Breast epithelium (tissue), 3 donors: ENCODE measurements around the gene C11orf24.

Experiments used
- CTCF ChIP-seq, 3 donors: fragments of 450-650 bp; IDR thresholded peaks; one replicate each; pipeline ENCODE4 v1.5.1; 2016 to 2017; ENCODE audit warnings: antibody characterized with exemption in 3 of 3, mild to moderate bottlenecking in 3 of 3, moderate library complexity in 3 of 3
- POLR2A ChIP-seq: fragments of 450-650 bp; IDR thresholded peaks from one replicate; pipeline ENCODE4 v1.6.1; 2016; ENCODE audit warnings: antibody characterized with exemption, mild to moderate bottlenecking, moderate library complexity

GRCh38 chr11:68296344-68297051 is 24.7 kb upstream of the C11orf24 start:
- TF ChIP-seq CTCF (IDR thresholded peaks at IDR 0.05) = no peak
- no peak for TF ChIP-seq POLR2A
